ENCODE results near the gene PTPRM.

DNA sequence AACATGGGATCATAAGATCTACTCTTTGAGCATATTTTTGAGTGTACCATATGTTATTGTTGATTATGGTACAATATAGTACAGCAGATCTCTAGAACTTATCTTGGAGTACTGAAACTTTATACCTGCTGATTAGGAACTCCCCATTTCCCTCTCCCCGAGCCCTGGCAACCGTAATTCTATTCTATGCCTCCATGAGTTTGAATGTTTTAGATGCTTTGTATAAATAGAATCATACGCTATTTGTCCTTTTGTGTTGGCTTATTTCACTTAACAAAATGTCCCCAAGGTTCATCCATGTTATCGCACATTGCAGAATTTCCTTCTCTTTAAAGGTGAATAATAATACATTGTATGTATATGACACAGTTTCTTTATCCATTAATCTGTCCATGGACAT, 117.2 kb downstream of the PTPRM start:
- TF ChIP-seq, protein P1, sequence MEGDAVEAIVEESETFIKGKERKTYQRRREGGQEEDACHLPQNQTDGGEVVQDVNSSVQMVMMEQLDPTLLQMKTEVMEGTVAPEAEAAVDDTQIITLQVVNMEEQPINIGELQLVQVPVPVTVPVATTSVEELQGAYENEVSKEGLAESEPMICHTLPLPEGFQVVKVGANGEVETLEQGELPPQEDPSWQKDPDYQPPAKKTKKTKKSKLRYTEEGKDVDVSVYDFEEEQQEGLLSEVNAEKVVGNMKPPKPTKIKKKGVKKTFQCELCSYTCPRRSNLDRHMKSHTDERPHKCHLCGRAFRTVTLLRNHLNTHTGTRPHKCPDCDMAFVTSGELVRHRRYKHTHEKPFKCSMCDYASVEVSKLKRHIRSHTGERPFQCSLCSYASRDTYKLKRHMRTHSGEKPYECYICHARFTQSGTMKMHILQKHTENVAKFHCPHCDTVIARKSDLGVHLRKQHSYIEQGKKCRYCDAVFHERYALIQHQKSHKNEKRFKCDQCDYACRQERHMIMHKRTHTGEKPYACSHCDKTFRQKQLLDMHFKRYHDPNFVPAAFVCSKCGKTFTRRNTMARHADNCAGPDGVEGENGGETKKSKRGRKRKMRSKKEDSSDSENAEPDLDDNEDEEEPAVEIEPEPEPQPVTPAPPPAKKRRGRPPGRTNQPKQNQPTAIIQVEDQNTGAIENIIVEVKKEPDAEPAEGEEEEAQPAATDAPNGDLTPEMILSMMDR (IDR thresholded peaks at IDR 0.05; ENCODE audit: low read depth, low read length, poor library complexity, severe bottlenecking): no peak
- no peak for TF ChIP-seq EZH2phosphoT487 (IDR thresholded peaks at IDR 0.05; ENCODE audit: borderline replicate concordance, low read length)
